ENCODE measurements around the gene SLC22A7.

DNA sequence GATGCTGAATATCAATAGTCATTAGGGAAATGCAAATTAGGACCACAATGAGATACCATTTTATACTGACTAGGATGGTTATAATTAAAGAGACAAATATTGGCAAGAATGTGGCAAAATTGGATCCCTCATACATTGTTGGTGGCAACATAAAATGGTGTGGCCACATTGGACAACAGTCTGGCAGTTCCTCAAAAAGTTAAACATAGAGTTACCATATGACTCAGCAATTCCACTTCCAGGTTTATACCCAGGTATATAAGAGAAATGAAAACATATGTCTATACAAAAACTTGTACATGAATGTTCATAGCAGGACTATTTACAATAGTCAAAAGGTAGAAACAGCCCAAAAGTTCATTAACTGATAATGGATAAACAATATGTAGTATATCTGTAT is 12.6 kb downstream of the SLC22A7 start:
- TF ChIP-seq KLF7 (tag by site-specific recombination; IDR thresholded peaks at IDR 0.05; ENCODE audit: borderline replicate concordance) (no peak), ZNF777 (tag by site-specific recombination; IDR thresholded peaks at IDR 0.05; ENCODE audit: borderline replicate concordance) (no peak), ZNF561 (tag by site-specific recombination; IDR thresholded peaks at IDR 0.05; ENCODE audit: borderline replicate concordance) (no peak)
- TF ChIP-seq, protein P1, sequence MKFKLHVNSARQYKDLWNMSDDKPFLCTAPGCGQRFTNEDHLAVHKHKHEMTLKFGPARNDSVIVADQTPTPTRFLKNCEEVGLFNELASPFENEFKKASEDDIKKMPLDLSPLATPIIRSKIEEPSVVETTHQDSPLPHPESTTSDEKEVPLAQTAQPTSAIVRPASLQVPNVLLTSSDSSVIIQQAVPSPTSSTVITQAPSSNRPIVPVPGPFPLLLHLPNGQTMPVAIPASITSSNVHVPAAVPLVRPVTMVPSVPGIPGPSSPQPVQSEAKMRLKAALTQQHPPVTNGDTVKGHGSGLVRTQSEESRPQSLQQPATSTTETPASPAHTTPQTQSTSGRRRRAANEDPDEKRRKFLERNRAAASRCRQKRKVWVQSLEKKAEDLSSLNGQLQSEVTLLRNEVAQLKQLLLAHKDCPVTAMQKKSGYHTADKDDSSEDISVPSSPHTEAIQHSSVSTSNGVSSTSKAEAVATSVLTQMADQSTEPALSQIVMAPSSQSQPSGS (tag by site-specific recombination; IDR thresholded peaks at IDR 0.05; ENCODE audit: low read depth) = no peak
- TF ChIP-seq, protein P2, sequence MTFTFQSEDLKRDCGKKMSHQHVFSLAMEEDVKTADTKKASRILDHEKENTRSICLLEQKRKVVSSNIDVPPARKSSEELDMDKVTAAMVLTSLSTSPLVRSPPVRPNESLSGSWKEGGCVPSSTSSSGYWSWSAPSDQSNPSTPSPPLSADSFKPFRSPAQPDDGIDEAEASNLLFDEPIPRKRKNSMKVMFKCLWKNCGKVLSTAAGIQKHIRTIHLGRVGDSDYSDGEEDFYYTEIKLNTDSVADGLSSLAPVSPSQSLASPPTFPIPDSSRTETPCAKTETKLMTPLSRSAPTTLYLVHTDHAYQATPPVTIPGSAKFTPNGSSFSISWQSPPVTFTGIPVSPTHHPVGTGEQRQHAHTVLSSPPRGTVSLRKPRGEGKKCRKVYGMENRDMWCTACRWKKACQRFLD (tag by site-specific recombination; IDR thresholded peaks at IDR 0.05) = no peak
- TF ChIP-seq, protein P3, sequence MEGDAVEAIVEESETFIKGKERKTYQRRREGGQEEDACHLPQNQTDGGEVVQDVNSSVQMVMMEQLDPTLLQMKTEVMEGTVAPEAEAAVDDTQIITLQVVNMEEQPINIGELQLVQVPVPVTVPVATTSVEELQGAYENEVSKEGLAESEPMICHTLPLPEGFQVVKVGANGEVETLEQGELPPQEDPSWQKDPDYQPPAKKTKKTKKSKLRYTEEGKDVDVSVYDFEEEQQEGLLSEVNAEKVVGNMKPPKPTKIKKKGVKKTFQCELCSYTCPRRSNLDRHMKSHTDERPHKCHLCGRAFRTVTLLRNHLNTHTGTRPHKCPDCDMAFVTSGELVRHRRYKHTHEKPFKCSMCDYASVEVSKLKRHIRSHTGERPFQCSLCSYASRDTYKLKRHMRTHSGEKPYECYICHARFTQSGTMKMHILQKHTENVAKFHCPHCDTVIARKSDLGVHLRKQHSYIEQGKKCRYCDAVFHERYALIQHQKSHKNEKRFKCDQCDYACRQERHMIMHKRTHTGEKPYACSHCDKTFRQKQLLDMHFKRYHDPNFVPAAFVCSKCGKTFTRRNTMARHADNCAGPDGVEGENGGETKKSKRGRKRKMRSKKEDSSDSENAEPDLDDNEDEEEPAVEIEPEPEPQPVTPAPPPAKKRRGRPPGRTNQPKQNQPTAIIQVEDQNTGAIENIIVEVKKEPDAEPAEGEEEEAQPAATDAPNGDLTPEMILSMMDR (tag by site-specific recombination; IDR thresholded peaks at IDR 0.05) = no peak

Data from HEK293 (cell line).